ENCODE data around the gene MAP2K4.

MAP2K4 gene

DNA sequence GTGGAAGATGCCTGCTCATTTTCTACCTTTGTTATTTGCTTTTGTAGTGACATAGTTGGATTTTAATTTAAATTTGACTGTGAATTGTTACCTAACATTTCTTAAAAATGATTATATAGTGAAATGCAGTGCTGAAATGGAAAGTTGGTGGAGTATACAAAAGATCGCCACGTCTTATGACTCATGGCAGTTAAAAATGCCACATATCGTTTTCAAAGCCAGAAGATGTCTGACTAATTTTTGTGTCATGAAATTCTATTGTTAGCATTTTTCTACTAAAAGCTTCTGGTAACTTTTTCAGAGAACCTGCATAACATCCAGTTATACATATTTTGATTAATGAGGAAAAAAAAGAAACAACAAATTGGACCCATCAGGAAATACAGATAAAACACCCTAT is 20.6 kb downstream of the MAP2K4 start:
- no peak for DNase-seq

DNA sequence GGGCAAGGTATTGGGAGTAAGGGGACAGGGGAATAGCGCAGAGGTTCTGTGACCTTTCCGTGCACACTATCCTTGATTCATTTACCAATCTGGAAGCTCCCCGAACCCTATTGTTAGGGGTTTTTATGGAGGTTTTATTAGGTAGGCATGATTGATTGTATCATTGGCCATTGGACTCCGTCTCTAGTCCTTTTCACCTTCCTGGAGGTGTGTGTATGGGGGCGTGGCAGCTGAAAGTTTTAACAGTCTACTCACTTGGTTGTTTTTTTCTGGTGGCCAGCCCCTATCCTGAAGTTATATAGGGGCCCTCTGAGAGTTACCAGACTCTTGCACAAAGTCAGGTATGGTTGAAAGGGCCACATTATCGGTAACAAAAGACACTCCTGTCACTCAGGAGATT is 23.0 kb downstream of the MAP2K4 start:
- no peak for DNase-seq

DNA sequence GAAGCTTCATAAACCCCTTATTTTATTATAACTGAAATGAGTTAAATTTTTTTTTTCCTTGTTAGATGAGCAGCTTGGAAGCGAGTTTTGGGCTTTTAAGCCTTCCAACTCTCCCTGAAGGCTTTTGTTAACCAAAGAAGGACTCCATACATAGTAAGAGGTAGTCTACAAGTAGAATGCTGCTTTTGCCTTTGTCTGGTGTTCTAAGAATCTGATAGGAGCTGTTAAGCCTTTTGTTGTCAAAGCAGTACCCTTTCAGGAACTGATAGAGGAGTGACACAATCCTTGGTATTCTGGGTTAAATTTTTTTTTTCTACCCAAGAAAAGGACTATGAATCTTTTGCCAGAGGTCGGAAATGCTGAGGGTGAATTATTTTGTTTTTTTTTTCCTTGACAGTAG is 26.1 kb downstream of the MAP2K4 start:
- no peak for DNase-seq

DNA sequence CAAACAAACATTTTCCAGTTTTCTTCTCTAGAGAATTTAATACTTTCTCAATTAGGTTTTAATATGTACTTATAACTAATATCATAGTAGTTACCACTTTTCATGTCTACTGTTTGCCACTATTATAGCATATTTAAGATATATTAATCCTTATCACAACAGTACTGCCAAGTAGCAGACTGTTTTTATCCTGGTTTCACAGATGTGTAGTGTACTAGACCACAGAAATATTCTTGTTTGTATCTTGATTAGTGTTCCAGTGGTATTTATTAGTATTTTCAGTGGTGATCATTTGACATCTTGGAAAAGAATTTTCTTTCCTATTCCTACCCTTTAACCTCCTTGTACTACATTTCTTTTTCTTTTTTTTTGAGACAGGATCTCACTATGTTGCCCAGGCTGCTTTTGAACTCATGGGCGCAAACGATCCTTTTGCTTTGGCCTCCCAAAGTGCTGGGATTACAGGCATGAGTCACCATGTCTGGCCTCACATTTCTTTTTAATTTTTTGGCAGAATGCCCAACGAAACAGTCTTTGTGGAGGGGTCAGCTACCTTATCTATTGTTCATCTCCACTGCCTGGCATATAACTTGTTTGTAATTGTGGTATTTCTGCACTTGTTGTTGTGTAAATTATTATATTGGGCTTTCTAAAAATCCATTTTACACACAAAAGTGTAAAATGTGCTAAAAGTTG is 27.2 kb downstream of the MAP2K4 start:
- DNase-seq: no peak

DNA sequence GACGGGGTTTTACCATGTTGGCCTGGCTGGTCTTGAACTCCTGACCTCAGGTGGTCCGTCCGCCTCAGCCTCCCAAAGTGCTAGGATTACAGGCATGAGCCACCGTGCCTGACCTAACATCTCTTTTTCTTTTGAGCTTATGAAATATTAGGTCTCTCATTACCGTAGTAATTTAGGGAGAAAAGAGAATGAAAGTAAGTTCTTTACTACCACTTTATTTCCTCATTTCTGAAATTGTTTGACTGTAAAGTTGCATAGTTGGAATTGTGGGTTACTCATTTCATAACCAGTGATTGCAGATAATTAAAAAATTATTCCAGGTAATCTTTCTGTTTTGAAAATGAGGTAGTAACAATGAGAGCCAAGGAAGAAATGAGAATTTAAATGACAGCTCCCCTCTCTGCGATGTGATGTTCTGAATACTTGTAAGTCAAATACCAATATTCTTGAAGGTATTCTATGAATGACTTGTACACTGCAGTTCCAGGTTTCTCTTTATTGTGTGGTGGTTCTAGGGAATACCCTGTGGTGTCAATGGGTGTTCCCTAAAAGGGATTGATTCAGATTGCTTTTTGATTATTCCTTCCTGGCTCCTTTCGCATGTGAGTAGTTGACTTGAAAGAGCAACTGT is 28.3 kb downstream of the MAP2K4 start:
- no peak for DNase-seq

DNA sequence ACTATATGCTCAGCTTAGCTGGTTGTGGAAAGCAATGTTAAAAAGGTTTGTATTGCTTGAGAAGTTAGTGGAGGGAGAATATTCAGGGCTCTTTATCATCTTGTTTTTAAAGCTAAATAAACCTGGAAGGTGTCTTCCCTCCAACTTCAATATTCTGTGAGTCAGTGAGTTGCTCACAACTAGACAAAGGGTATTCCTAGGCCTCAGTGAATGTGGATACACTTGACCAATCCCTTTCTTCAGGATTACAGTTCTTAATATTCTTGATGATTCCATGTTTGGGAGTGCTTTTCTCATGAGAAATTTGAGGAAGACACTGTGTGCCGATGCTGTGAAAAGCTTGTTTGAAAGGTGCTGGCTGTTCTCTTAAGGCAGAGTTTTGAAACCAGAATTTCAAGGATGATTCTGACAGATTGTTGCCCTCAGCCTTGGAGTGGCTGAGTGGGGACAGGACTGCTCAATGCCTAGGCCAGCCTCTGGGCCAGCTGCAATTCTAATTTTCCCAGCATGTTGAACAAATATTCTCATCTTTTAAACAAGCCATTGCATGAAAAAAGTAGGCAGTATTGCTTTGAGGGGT is 30.1 kb downstream of the MAP2K4 start:
- DNase-seq: no peak

DNA sequence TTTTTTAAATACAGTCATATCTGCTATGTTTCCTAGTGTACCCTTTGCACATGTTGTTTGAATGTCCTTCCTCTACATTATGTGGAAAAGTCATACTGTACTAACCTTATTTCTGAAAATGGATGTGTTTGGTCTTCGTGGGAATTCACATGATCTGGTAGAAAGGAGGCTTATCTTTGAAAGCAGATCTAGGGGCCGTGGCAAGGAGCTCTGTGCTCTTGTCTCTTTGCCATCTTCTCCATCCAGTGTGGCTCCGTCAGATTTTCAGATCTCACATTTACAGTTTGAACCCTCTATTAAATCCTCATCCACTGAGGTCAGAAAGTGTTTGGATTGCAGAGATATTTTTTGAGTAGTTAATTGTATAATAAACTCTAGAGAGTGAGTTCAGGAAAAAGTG is 32.9 kb downstream of the MAP2K4 start:
- no peak for DNase-seq

DNA sequence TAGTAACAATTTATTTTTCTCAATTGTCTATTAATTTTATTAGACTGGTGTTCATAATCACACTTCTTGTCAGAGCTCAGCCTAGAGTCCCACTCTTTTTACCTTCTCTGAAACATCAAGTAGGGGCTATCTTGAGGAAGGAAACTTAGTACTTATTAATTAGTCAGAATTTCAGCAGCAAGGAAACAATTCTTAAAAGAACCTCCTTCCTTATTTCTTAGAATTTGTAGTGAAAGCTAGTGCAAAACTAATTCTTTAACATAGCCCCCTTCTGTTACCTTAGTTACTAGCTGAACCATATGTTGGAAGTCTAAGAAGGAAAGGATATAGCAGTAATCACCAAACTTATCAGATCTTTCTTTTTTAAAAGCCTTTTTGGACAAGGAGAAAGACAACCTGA is 35.2 kb downstream of the MAP2K4 start:
- no peak for DNase-seq

DNA sequence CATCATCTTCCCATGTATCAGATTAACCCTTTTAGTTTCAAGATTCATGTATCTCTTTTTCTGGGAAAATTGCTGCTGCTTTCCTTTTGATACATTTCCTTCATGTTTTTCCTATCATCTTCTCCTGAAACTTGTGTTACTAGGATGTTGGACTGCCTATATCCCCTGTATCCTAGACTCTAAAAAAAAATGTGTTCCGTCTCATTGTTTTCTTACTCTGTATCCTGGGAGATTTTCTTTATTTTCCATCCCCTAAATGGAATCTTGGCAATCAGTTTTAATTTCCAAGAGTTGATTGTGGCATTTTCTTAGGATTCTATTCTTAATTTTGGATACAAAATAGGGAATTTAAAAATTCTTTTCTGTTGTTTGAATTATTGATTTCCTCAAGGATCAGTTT is 36.8 kb downstream of the MAP2K4 start:
- no peak for DNase-seq

DNA sequence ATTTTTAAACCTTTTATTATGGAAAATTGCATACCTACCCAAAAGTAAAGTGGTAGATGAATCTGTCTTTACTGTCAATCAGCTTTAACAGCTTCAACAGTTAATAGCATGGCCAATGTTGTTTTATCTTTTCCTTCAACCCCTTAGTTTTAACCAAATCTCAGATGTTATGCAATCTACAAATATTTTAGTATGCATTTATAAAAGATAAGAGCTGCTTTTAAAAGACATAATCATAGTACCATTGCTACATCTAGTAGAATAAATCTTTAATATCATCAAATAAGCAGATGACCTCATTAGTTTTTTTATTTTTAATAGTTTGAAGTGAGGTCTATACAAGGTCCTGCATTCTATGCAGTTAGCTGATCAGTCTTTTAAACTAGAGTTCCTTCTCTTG is 37.9 kb downstream of the MAP2K4 start:
- DNase-seq: no peak

DNA sequence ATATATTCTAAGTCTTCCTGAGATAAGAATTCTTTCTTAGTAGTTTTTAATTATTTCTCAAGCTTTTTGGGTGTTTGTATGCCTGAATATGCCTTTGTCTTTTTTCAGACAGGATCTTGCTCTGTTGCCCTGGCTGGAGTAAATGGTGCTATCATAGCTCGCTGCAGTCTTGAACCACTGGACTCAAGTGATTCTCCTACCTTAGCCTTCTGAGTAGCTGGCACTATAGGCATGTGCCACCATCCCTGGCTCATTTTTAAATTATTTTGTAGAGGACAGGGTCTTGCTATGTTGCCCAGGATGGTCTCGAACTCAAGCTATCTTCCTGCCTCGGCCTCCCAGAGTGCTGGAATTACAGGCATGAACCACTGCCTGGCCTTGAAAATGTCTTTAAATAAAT is 41.6 kb downstream of the MAP2K4 start:
- no peak for DNase-seq

DNA sequence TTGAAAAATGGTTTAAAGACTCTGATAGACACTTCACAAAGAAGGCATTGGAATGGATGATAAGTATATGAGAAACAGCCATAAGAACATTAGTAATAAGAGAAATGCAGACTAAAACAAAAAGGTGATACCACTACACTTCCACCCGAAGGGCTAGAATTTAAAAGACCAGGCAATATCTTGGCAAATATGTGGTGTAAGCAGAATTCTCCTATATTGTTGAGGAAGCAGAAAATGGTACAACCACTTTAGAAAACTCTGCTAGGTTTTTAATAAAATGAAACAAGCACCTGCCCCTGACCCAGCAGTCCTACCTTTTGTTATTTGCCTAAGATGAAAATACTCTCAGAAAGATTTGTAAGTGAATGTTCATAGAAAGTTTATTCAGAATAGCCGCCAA is 43.7 kb downstream of the MAP2K4 start:
- DNase-seq: no peak

DNA sequence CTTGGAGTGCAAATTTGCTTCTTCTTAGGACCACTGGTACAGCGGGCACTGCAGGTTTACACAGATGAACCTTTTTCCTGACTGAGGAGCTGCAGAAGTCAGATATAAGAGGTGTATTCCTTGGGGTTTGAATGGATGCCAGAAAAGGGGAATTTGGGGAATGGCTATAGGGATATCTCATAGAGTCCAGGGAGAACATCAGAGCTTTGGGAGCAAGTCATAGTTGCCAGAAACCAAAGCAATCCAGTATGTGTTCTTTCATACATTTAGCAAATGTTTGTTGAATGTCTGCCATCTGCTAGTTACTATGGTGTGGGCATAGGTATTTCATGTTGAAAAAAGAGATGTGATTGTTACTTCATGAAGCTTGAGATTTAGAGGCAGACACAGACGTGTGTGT is 46.8 kb downstream of the MAP2K4 start:
- DNase-seq: no peak

DNA sequence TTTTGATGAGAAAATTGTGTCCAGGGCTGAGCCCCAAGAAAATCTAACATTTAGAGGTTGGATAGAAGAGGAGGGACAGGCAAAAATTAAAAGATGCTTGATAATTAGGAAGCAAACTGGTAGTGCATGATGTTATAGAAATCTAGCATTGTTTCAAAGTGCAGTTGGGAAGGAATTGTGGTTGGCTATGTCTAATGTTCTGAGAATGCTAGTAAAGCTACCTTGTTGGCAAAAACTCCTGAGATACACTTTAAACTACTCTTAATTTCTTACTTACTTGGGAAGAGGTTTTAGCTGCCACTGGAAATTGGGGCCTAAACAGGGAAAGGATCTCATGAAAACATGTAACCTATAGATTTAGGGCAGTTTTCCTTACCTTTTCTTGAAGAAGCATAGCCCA is 48.3 kb downstream of the MAP2K4 start:
- no peak for DNase-seq

DNA sequence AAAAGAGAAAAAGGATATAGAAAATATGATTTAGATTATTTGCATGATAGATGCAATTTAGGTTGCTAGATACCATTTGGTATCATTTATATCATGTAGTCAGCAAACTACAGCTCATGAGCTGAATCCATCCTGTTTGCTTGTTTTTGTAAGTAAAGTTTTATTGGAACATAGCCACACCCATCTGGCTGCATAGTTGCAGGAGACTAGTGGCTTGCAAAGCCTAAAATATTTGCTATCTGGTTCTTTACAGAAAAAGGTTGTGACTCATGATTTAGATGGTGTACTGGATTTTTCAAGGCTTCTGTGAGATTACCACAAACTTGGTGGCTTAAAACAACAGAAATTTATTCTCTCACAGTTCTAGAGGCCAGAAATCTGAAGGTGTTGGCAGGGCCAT is 49.9 kb downstream of the MAP2K4 start:
- no peak for DNase-seq

DNA sequence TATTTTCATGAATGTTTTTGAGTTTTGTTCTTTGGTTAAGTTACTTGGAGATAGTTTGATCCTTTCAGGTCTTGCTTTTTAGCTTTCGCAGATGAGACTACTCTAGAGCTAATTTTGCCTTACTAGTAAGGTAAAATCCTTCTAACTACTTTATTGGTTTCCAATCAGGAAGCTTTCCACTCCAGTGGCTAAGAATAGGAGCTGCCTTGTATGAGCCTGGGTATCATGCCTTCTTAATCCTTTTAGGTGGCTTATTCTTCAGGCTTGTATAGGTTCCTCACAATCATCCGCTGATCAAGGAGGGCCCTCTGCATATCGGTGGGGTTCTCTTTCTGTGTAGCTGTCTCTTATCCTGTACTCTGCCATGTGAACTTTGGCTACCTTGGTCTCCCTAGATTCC is 53.7 kb downstream of the MAP2K4 start:
- no peak for DNase-seq

DNA sequence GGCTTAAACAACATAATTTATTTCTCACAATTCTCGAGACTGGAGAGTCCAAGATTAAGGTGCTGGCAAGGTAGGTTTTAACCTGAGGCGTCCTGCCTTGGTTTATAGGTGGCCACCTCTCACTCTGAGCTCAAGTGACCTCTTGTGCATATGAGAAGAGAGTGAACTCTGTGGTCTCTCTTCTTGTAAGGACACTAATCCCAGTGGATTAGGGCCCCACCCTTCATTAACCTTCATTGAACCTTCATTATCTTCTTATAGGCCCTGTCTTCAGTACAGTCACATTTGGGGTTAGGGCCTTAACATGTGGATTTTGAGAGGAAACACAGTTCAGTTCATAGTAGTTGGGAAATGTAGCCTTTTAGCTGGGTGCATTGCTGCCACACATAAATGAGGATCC is 57.1 kb downstream of the MAP2K4 start:
- no peak for DNase-seq

DNA sequence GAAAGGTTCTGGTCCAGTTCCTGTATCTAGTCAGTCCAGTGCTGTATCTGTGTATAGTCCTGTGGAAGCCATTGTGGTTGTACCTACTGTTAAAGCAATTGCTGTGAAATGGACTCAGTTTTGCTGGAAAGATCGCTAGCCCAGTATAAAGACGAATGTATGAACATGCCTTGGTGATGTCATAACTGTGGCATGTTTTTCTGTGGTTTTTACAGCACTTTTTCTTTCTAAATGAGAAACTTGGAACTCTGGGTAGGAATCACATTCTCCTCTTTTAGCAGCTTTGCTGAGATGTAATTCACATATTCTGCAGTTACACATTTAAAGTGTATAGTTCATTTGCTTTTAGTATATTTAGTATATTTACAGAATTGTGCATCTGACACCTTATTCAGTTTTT is 58.1 kb downstream of the MAP2K4 start:
- no peak for DNase-seq

DNA sequence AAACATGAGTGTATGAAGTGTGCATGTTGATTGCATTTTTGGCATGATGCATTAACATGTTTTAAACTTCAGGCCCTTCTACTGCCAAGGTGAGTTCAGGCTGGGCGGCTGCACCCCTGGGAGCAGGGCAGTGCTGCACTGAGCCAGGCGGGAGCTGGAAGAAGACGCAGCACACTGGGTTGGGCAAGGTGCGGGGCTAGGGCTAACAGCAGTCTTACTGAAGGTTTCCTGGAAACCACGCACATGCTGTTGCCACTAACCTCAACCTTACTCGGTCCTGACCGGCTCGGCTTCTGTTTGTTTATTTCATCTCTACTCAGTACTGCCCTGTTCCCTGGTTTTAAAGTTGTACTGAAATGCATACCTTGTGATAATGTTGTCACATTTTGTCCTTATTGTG is 61.0 kb downstream of the MAP2K4 start:
- DNase-seq: no peak

DNA sequence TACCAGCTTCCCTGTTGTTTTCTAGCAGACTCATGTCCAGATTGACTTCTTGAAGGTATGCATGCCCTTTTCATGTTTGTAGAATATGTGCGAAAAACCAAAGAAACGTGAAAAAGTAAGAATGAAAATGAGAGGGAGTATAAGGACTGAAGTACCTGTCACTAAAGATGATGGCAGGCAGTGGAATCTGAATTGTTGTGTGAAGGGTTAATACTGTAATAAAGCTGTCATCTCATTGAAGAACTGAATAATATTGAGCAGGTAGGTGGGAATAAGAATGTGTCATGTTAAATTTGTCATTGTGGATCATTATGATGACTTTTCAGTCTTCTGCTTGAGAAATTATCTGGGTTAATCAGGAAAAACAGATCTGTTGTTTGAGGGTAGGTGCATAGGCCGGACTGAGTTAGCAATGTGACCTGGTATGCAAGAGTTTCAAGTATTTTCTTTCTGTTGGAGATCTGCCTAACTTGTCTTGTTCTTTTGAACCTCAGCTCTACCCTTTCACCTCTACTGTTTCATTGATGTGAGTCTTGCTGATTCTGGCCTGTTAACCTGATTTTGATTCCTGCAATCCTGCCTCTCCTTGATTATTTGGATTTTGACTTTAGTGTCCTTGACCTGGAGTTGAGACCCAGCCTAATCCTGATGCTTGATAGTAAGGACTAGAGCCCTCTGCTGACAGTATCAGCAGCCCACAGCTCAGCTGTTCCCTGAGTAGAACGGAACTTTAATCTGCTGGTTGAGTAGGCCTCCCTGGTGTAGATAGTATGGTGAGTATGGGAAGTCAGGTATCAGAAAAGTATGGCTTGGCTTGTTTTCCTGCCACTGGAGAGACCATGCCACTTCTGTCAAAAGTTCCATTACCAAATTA is 64.6 kb downstream of the MAP2K4 start:
- no peak for DNase-seq

DNA sequence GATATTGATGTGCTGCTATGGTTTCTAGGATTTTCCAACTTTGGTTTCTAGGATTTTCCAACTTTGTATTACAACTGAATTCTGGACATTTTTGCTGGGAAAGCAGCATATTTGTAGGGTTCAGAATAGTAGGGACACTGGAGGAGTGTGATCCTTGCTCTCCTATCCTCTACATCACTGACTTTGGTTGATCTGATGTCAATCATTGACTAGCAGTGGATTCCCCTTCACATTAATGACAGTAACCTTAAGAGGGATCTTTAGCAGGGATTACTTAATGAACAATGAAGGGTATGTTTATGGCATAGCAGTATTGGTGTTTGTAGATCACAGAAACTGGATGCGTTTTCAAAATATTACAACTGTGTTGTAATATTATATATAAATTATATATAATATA is 67.4 kb downstream of the MAP2K4 start:
- DNase-seq: no peak

DNA sequence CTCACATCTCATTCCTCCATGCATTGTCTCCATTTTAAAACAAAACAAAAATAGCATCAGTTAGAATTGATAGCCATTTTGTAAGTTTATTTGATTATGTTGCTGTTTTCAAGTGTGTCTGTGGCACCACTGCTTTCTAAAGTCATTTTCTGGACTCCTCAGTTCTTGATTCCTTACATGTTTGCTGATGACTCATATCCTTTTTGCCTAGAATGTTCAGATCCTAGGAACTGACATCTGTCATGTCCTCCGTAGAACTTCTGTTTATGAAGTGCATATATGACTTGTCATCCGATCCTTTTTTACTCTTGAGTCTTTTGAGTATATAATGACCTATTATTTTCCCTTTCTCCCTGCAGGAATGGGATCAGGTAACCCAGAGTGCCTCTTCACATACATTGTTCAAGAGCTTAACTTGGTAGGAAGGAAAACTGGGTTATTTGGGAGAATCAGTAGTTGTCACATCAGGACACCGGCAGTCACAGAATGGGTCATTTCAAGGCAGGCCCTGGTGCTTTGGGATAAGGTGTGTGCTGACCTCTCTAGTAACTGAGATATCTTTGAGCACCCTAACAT is 69.2 kb downstream of the MAP2K4 start:
- no peak for DNase-seq

DNA sequence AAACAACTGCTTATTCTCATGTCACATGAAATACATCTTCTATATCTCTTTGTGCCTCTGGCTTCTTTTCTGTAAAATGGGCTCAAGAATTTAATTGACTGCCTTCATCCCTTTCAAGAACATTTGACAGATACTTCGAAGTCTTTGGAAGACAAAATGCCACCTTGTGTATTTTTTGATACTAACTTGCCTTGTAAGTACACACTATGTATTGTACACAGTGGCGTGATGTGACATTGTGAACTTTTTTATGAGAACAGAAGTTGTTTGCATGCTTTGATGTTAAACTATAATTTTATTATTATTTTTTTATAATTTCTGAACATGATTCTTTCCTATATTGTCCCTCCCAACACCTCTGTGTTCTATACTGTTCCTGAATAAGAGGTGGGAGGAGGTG is 73.7 kb downstream of the MAP2K4 start:
- no peak for DNase-seq

DNA sequence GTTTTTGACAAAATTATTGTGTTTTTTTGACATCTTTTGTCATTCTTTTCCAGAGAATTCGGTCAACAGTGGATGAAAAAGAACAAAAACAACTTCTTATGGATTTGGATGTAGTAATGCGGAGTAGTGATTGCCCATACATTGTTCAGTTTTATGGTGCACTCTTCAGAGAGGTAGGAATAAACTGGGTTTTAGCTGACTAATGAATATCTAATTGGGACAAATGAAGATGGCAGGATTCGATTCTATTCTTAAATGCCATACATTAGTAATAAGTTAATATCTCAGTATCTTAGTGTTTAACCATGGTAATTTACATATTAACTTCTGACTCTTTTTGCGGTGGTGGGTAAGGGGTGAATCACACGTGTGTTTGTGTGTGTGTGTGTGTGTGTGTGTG is 74.8 kb downstream of the MAP2K4 start:
- DNase-seq: no peak
